HG03558 (cell line): Measurements from ENCODE around the gene POLR3B.
"Not testable (repeated sequence)": the region's sequence is repeated elsewhere in the genome, so short reads cannot be mapped to it uniquely, and the experiment has no call there.

ENCODE experiments used
- ATAC-seq: cut with Tn5 transposase; IDR thresholded peaks from one replicate; pipeline ENCODE4 v1.9.1; 2021; ENCODE audit warnings: moderate number of reproducible peaks; ENCODE audit not compliant: unreplicated experiment; ENCODE audit errors: extremely low read depth

POLR3B gene

DNA sequence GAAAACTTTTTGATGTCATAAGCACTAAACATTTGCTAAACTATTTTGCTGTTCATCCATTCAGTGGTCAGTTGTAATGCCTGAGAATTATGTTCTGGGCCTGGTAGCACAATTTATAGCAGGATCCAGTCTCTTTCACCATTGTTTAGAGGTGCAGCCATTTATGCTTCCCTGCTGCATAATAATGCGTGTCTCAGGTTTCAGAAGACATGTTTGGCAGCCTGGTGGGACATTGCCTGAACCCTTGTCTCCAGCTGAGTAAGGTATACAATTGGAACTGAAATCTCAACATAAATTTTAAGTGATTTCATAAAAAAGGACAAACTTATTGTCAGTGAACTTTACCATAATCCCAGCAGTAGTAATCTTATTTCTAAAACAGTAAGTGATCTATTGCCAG is 94.8 kb downstream of the POLR3B start:
- no peak for ATAC-seq

DNA sequence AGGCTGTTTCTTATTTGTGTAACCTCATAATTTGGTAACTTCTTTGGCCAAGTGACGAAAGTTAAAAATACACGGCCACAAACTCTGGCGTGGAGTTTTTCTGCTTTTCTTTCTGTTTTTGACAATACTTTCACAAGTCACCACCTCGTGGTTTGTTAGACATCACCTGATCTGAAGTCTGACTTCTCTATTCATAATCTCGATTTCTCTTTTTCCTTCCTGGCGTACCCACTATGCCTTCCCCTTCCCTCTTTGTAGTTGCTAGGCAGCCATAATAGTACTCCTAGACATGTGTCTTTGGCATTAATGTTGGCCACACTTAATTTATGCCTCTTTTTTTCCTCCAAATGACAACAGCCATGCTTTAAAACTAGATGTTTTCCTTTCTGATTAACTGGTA is 97.6 kb downstream of the POLR3B start:
- ATAC-seq, result no peak

DNA sequence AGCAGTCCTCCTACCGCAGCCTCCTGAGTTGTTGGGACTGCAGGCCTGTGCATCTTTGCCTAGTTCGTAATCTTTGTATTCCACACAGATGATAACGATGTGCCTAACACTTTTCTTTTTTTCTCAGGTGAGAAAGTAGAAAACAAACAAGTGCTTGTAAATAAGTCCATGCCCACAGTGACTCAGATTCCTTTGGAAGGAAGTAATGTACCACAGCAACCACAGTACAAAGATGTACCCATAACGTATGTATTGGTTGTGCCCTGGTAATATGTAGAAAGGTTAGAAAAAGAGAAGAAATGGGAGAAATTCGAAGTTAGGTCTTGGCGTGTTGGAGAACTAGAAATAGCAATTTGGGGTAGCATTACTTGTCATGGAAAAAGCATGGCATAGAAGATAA is 101.6 kb downstream of the POLR3B start:
- no peak for ATAC-seq

DNA sequence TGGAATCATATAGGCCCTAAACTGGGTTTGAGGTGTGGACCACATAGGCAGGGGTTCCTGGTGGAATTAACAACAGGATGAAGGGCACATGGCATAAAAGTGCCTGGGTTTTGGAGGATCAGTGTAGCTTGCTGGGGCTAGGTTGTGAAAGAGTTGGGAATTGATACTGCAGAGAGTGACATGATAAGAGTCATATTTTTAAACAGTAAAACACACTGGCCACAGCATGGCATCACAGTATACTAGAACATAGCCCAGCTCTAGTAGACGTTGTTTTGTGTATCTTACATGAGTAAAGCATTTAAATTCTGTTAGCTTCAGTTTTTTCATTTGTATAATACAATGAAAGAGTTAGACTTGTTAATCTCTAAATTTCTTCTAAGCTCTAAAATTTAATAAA is 102.0 kb downstream of the POLR3B start:
- no peak for ATAC-seq

DNA sequence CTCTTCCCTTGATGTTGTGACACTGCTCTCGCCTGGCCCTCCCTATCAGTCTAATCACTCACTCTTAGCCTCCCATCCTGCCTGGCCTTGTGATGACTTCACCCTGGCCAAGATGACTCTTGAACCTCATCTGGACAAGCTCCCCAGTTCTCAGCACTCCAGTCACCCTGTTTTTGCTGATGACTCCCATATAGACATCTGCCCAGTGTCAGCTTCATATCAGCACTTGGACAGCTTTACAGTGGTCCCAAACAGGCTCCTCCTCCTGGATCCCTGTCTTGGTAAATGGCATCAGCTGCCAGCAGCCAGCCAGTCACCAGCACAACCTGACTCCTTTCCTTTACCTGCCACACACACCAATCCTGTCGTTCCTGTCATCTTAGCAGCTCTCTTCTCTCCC is 104.2 kb downstream of the POLR3B start:
- ATAC-seq, result no peak

DNA sequence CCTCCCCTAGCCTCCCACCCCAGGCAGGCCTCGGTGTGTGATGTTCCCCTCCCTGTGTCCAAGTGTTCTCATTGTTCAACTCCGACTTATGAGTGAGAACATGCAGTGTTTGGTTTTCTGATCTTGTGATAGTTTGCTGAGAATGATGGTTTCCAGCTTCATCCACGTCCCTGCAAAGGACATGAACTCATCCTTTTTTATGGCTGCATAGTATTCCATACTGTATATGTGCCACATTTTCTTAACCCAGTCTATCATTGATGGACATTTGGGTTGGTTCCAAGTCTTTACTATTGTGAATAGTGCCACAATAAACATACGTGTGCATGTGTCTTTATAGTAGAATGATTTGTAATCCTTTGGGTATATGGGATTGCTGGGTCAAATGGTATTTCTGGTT is 108.1 kb downstream of the POLR3B start:
- not testable (repeated sequence) for ATAC-seq

DNA sequence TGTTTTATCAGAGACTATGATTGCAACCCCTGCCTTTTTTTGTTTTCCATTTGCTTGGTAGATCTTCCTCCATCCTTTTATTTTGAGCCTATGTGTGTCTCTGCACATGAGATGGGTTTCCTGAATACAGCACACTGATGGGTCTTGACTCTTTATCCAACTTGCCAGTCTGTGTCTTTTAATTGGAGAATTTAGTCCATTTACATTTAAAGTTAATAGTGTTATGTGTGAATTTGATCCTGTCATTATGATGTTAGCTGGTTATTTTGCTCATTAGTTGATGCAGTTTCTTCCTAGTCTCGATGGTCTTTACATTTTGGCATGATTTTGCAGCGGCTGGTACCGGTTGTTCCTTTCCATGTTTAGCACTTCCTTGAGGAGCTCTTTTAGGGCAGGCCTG is 118.1 kb downstream of the POLR3B start:
- ATAC-seq, result not testable (repeated sequence)

DNA sequence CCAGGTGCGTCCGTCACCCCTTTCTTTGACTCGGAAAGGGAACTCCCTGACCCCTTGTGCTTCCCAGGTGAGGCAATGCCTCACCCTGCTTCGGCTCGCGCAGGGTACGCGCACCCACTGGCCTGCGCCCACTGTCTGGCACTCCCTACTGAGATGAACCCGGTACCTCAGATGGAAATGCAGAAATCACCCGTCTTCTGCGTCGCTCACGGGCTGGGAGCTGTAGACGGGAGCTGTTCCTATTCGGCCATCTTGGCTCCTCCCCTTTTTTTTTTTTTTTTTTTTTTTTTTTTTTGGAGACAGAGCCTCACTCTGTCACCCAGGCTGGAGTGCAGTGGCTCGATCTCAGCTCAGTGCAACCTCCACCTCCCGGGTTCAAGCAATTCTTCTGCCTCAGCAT is 120.1 kb downstream of the POLR3B start:
- ATAC-seq, result not testable (repeated sequence)

DNA sequence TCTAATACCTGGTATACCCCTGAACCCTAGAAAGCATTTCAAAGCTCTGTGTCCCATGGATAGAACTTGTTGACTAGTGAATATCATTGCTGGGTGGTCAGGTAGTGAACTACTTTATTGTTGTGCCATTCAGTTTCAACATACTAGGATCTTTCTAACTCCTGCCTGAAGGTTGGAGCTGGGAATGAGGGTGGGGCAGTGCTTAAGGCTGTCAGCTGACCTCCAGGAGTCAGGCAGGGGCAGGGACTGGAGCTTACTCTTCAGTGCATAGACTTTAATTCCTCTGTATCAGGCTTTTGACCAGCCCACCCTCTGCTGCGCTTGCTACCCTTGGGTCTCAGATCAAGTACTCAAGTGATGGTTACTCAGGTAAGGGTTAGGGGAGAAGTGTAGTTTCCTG is 122.7 kb downstream of the POLR3B start:
- no peak for ATAC-seq

DNA sequence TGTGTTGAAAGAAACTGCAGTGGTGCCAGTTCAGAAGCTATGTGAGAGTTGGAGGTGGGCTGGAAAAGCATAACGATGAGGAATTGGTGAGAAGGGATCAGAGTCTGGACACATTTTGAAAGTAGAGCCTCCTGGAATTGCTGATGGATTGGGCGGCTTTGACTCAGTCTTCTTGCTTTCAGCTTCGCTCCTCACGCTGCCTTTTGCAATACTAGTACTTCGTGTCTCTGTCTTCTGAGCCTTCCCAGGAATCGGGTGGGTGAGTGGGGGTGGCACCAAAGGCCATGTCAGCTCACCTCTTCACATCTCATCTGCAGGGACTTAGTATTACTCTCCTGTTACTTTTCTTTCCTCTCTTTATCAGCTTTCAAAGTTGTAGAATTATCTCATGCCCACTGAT is 123.7 kb downstream of the POLR3B start:
- ATAC-seq, result no peak

DNA sequence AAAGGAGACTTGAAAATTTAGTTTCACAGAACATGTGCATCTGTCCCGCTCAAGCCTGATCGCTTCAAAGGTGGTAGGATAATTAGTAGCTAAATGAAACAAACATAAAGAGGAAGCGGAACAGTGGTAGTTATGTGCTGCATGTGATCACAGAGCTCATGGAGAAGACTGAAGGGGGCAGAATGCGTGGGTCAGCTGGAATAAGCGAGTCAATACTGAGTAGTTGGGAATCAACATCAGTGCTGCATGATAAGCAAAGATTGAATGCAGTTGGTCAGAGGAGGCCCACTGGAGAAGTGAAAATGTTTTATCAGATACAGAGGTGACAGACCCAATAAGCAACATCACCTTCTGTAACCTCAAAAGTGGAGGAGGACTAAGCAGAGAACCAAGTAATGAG is 130.1 kb downstream of the POLR3B start:
- no peak for ATAC-seq

DNA sequence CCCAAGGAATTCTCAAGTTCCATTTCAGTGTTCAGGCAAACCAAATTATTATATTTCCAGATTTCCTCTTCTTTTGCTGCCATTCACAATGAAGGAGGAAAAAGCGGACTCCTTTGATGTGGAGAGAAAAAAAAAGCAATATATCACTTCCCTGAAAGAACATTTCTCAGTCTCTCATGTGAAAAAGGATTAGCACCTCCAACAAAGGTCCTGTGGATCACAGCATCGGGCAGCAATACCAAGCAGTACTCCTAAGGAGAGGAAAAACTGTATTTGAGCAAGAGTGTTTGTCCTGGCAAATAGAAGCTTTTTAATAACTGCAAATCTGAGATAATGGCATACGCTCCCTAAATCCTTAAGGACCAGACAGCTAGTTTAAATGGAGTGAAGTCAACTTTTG is 131.3 kb downstream of the POLR3B start:
- no peak for ATAC-seq

DNA sequence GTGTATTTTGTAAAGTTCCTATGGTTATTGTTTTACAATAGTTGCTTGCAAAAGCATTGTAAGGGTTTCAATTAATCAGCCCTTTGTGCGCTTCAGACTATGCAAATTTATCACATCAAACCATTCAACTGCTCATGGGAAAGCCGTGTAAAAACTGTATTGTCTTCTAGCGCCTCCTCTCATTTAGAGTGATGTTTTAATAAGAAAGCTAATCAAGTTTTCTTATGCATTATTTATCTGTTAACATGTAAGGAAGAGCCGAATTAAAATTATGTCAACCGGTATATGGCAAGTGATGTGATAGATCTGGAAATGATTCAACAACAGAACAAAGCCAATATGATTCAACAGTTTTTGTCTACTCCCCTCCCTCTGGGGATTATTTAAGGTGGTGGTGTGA is 132.7 kb downstream of the POLR3B start:
- ATAC-seq, result no peak

DNA sequence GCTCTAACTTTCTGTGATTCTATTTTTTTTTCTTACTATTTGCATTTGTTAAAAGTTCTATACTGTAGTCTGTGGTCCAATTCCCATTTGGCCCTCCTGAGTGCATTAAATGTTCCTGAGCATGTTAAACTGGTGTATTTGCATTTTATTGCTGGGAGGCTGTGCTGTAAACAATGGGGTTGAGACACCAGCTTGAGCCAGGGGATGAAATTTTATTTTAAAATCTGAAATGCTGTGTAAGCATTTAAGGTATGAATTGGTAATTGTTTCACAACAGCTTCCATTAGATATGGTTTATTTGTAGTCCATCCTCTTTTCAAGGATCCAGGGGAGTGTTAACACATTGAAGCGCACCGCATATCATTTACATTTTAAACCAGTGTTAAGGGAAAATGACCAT is 135.3 kb downstream of the POLR3B start:
- no peak for ATAC-seq

DNA sequence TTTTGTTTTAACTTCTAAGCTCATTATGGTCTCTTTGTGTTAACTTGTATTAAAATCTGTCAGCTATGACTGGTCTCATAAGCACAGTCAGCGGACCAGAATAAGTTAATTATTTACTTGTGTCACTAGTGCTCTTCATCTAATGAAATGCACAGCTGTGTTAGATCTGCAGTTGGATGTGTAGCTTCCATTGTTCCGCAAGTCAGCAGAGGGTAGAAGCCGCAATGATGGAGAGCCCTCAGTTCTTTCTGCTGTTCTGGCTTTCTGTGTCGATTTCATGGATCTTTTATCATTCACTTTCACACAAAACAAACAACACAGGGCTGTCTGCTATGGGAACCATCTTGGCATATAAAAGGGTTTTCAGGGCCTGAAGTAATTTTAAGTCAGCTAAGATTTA is 136.0 kb downstream of the POLR3B start:
- no peak for ATAC-seq

DNA sequence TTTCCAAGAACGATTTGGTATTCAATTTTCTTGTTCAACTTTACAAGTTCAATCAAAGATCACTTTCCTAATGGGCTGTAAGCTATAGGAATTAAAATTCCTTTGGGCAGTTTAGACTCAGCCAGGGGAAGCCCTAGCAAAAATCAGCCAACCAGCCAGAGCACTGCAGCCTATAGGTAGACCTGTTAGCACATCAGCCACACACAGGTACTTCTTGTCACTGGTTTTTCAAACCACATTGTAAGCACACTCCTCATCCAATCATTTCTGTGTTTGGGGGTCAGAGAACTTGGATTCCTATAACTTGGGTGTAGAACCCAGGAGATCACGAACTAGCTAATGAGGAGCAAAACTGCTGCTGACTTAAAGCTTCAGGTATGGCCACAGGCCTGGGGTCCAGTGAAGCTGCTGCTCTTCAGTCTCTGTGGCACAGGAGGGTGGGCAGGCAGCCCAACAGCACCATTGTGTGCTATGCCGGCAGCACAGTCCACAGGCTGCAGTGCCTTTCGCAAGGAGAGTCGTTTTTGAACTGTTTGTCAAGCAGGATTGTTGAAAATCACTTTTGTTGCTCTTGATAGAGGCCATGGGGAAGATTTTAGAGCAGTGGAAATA is 137.9 kb downstream of the POLR3B start:
- ATAC-seq, result no peak

DNA sequence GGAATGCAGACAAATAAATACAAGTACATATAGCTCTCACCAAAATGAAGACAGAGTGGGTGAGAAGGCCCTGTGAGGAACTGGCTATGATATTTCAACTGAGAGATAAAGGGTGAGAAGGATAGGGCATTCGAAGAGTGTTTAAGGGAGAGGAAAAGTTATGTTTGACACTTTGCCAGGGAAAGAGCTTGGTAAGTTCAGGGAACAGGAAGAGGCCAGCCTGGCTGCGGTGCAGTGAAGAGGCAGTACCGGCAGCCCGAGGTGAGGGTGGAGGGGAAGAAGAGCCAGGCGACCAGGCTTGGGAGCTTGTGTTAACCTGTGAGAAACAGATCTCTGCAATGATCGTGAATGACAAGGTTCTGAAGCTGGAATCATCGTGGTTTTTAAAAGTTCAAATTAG is 140.5 kb downstream of the POLR3B start:
- ATAC-seq, result no peak

DNA sequence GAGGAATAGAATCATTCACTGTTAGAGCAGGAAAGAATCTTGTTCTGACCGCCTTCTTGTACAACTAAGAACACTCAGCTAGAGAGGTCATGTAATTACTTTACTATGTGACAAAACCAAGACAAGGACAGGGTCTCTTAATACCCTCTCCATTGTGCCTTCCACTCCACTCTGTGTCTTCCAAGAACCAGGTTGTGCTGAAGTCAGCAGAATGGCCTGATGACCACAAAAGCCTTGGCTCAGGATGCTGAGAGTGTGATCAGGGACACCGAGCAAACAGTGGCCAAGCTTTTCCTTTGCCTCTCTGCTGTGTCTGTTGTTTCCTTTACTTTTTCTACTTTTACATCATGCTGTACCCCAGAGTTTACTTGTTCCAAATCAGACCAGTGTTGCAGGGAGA is 142.1 kb downstream of the POLR3B start:
- ATAC-seq, result no peak

DNA sequence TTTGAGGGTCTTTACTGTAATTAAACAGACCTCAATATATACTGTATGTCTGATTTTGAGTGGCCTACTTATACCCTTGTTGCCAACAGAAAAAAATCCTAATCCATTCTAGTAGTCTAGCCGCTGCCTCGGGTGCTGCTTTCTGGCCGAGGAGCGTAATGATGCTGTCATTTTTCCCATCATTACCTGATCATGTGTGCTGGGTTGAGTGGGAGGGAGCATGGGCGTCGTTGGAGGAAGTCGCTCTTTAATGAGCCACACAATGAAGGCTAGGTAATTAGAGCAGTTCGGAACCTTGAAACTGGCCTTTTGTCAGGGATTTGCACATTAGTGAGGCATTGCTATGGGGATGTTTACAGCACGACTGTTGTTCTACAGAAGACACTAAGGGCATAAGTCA is 149.1 kb downstream of the POLR3B start:
- no peak for ATAC-seq

DNA sequence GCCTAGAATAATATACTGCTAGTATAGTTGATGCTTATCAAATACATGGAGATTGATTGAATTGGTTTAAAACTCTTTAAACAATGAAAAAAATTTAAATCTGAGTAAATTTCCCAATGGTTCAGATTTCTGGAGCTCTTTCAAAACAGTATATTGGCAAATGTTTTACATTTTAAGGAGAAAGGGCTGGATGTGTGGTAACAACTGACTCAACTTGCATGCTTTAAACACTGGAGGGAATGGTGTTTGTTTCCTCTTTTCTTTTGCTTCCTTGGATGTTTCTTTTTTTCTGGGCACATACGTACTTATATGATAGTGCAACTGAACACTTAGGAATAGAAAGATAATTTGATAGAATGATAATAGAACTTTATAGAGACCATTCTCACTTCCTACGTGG is 151.4 kb downstream of the POLR3B start:
- no peak for ATAC-seq

DNA sequence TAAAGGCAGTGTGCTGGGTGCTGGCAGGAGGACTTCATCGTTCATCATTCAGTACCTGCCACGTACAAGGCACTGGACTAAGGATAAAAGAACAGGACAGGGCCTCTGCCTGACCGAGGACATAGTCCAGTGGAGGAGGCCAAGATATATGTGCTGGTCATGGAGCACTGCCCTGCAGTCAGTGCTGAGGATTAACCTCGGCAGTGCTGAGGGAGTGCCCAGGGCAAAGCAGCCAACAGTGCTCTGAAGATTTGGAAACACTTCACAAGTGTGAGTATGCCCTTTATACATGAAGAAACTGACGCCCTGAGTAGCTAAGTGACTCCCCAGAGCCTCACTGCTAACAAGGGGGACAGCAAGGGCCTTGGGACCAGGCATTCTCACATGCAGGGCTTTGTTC is 153.8 kb downstream of the POLR3B start:
- no peak for ATAC-seq

DNA sequence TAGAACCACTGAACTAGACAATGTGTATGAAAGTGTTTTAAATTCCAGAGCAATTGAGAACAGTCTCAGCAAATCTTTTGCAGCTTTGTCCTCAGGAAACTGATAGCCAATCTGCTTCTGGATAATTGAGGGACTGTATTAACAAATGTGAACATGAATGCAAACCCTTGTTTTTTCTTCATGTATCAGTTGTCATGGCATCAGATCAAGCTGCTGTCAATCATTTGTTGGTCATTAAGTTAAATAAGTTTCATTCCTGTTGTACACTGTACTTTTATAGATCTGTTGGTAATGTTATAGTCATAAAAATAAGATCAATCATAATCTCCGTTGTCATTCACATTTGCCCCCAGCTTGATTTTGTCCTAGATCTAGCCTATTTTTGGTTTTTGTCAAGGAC is 159.8 kb downstream of the POLR3B start:
- no peak for ATAC-seq

DNA sequence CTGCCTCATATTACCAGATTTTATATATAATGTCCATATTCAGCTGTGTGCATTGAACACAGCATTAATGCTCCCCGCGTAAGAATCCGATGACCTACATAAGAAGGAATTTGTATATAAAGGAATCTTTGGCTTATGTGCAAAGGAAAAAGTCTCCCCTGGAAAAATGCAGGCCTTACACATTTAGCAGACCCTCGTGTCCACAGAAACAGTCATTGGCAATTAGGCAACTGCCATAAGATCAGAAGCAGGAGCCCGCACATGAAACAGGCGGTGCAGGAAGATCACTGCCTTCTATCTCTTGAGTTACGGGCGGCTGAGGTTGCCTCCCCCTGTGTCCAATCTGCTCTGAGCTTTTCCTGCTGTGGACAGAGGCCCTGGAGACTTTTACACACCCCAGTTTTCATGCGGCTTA is 162.1 kb downstream of the POLR3B start:
- ATAC-seq, result no peak
